Thoracic aorta (tissue), 2 donors: ENCODE measurements around the gene PTPRJ. TPM values are rescaled to one million over a fixed set of nuclear protein-coding genes. Genes with fewer than 3 reads are reported as not detected.

Experiments
- ATAC-seq: fragments of 150-250 bp; one replicate; pipeline ENCODE4 v1.8.0; 2017; ENCODE audit warnings: low read depth; ENCODE audit not compliant: insufficient number of reproducible peaks, low FRiP score
- DNase-seq: peaks from one replicate; pipeline ENCODE4 v3.0.0-alpha.2; 2020; ENCODE audit warnings: low spot score
- H3K27ac ChIP-seq, 2 donors: fragments of 200-600 bp; sonication (generic); 1 replicate in 1 of 2; 2 replicates in 1 of 2; pipeline ENCODE4 v1.5.1; 2016; ENCODE audit warnings: mild to moderate bottlenecking in 2 of 2, moderate library complexity in 2 of 2
- H3K27me3 ChIP-seq: fragments of 200-600 bp; sonication (generic); replicated peaks from 2 replicates; pipeline ENCODE4 v1.6.0; 2016; ENCODE audit warnings: mild to moderate bottlenecking; ENCODE audit not compliant: insufficient read depth
- H3K36me3 ChIP-seq: fragments of 200-600 bp; sonication (generic); one replicate; pipeline ENCODE4 v1.5.1; 2016
- H3K4me1 ChIP-seq, 2 donors: fragments of 200-600 bp; sonication (generic); 1 replicate in 1 of 2; 2 replicates in 1 of 2; pipeline versions ENCODE4 v1.5.1 to v1.6.0; 2016; ENCODE audit warnings: low read depth in 2 of 2, mild to moderate bottlenecking in 1 of 2; ENCODE audit not compliant: control insufficient read depth in 1 of 2
- H3K4me3 ChIP-seq: fragments of 200-600 bp; sonication (generic); 2 replicates; pipeline ENCODE4 v1.5.1; 2016; ENCODE audit warnings: mild to moderate bottlenecking
- H3K9me3 ChIP-seq: fragments of 200-600 bp; sonication (generic); 2 replicates; pipeline ENCODE4 v1.5.1; 2016
- CTCF ChIP-seq: fragments of 200-600 bp; sonication (generic); IDR thresholded peaks from one replicate; pipeline ENCODE4 v1.5.1; 2019; ENCODE audit warnings: antibody characterized with exemption
- total RNA-seq, 2 donors: library from RNA; depleted of rRNA; stranded (reverse); fragments of >200 nt; gene quantifications; one replicate each; pipeline versions ENCODE4 v1.1.0 to v1.2.3, GENCODE V29; 2016

Gene PTPRJ
- total RNA-seq, 2 donors from 2014 or later = 20.4 to 20.9 TPM

GRCh38 chr11:48058788-48059187 is 78.4 kb downstream of the PTPRJ start:
- H3K4me1 ChIP-seq = peaks cover 8 to 27% of the 10 kb centered on the region in 2 donors
- no peaks in the 10 kb centered on the region for H3K27me3 ChIP-seq
- H3K9me3 ChIP-seq = no peaks in the 10 kb centered on the region
- no peak overlapping the region for H3K27ac ChIP-seq
- no peak for DNase-seq
- H3K4me3 ChIP-seq = no peak overlapping the region
- no peak for TF ChIP-seq CTCF
- no peaks in the 10 kb centered on the region for H3K36me3 ChIP-seq
- ATAC-seq = no peak

GRCh38 chr11:48062649-48063048 is 82.3 kb downstream of the PTPRJ start:
- H3K4me3 ChIP-seq = no peak overlapping the region
- TF ChIP-seq CTCF = no peak
- no peaks in the 10 kb centered on the region for H3K9me3 ChIP-seq
- no peaks in the 10 kb centered on the region for H3K27me3 ChIP-seq
- no peak for ATAC-seq
- no peak for DNase-seq
- no peaks in the 10 kb centered on the region for H3K36me3 ChIP-seq
- no peak overlapping the region for H3K27ac ChIP-seq
- H3K4me1 ChIP-seq = peaks cover 15 to 21% of the 10 kb centered on the region in 2 donors

GRCh38 chr11:48063424-48063978 is 83.1 kb downstream of the PTPRJ start:
- no peak for DNase-seq
- no peaks in the 10 kb centered on the region for H3K36me3 ChIP-seq
- peak overlapping the region; percentile 10 to 65 for H3K27ac ChIP-seq

GRCh38 chr11:48064306-48064705 is 83.9 kb downstream of the PTPRJ start:
- ATAC-seq (no peak), DNase-seq (no peak)
- Histone ChIP-seq H3K9me3 (no peaks in the 10 kb centered on the region), H3K4me3 (peak overlapping the region; percentile 43), H3K4me1 (peaks cover 15 to 22% of the 10 kb centered on the region in 2 donors), H3K36me3 (no peaks in the 10 kb centered on the region), H3K27ac (peak overlapping the region; percentile 10 to 65), H3K27me3 (no peaks in the 10 kb centered on the region)
- no peak for TF ChIP-seq CTCF

More at GRCh38 chr11:48063424-48063978, 83.1 kb downstream of the PTPRJ start:
- no peaks in the 10 kb centered on the region for H3K9me3 ChIP-seq
- peak overlapping the region; percentile 43 for H3K4me3 ChIP-seq
- TF ChIP-seq CTCF = no peak
- ATAC-seq = peak; percentile 68
- H3K4me1 ChIP-seq = peaks cover 15 to 22% of the 10 kb centered on the region in 2 donors
- no peaks in the 10 kb centered on the region for H3K27me3 ChIP-seq

GRCh38 chr11:48066881-48067800 is 86.8 kb downstream of the PTPRJ start:
- Histone ChIP-seq H3K9me3 (no peaks in the 10 kb centered on the region), H3K4me3 (peak overlapping the region; percentile 15), H3K36me3 (no peaks in the 10 kb centered on the region), H3K27ac (no peak overlapping the region), H3K27me3 (no peaks in the 10 kb centered on the region), H3K4me1 (peaks cover 15 to 22% of the 10 kb centered on the region in 2 donors)
- ATAC-seq (no peak), DNase-seq (no peak)
- no peak for TF ChIP-seq CTCF
